ENCODE results near the gene ZAP70. TPM values are rescaled to one million over a fixed set of nuclear protein-coding genes. Genes with fewer than 3 reads are reported as not detected.

ZAP70 gene
- total and polyA plus RNA-seq, 2 of the 13 experiments (the other 11 are each of a cell fraction or from before 2014, with no cell fraction given), result 0.51 to 4.0 TPM

GRCh38 chr2:97740590-97741182 is 27.3 kb downstream of the ZAP70 start (continued):
- TF ChIP-seq TRAFD1 (CRISPR knock-in tag; IDR thresholded peaks at IDR 0.05; ENCODE audit: borderline replicate concordance), result no peak
- TF ChIP-seq SIX4 (CRISPR knock-in tag; IDR thresholded peaks at IDR 0.05), result no peak
- TF ChIP-seq CCDC6 (CRISPR knock-in tag; IDR thresholded peaks at IDR 0.05), result no peak
- no peak for TF ChIP-seq RNF219 (CRISPR knock-in tag; IDR thresholded peaks at IDR 0.05)
- TF ChIP-seq TARDBP (CRISPR knock-in tag; IDR thresholded peaks at IDR 0.05), result peak; percentile 17; the same call in 1 of the 2 replicates
- no peak for TF ChIP-seq U2AF2 (IDR thresholded peaks at IDR 0.05; ENCODE audit: low read depth, low read length)
- TF ChIP-seq ZBTB42 (CRISPR knock-in tag; IDR thresholded peaks at IDR 0.05), result no peak
- no peak for TF ChIP-seq SMAD3 (CRISPR knock-in tag; IDR thresholded peaks at IDR 0.05)
- no peak for TF ChIP-seq CERS6 (CRISPR knock-in tag; IDR thresholded peaks at IDR 0.05)
- peak; percentile 57; the same call in 1 of the 2 replicates for TF ChIP-seq HOXA3 (CRISPR knock-in tag; IDR thresholded peaks at IDR 0.05)
- no peak for TF ChIP-seq MBD4 (IDR thresholded peaks at IDR 0.05; ENCODE audit: borderline replicate concordance, low read length)
- TF ChIP-seq ZNF570 (CRISPR knock-in tag; IDR thresholded peaks at IDR 0.05; ENCODE audit: borderline replicate concordance), result no peak
- TF ChIP-seq ZNF317 (CRISPR knock-in tag; IDR thresholded peaks at IDR 0.05), result no peak
- no peak for TF ChIP-seq ZBTB7A (CRISPR knock-in tag; IDR thresholded peaks at IDR 0.05)
- 0 out of 2 replicates have a peak, but pooled peaks have one; percentile 24 for TF ChIP-seq SPEN (CRISPR knock-in tag; IDR thresholded peaks at IDR 0.05; ENCODE audit: low read depth)
- 0 out of 2 replicates have a peak, but pooled peaks have one; percentile 28 for TF ChIP-seq HOMEZ (CRISPR knock-in tag; IDR thresholded peaks at IDR 0.05; ENCODE audit: low read depth)
- TF ChIP-seq ZFP62 (CRISPR knock-in tag; IDR thresholded peaks at IDR 0.05), result no peak
- no peak for TF ChIP-seq CREM (IDR thresholded peaks at IDR 0.05)
- no peak for TF ChIP-seq CREM (CRISPR knock-in tag; IDR thresholded peaks at IDR 0.05)
- no peak for TF ChIP-seq ZNF496 (CRISPR knock-in tag; IDR thresholded peaks at IDR 0.05; ENCODE audit: insufficient replicate concordance)
- TF ChIP-seq BRCA1 (CRISPR knock-in tag; IDR thresholded peaks at IDR 0.05), result no peak
- TF ChIP-seq BCLAF1 (IDR thresholded peaks at IDR 0.05), result no peak
